ENCODE data around the gene PIGL. TPM values are rescaled to one million over a fixed set of nuclear protein-coding genes. Genes with fewer than 3 reads are reported as not detected.
A peak's percentile ranks its signal among the peaks of the same experiment; 100 is the strongest.
"Not testable (repeated sequence)": the region's sequence is repeated elsewhere in the genome, so short reads cannot be mapped to it uniquely, and the experiment has no call there.

The PIGL gene
- total RNA-seq, 2 donors from 2014 or later = 24.7 to 25.4 TPM

- peak overlapping the region; percentile 99 for H3K27ac ChIP-seq
- H3K4me1 ChIP-seq = no peaks in the 10 kb centered on the region
- peak; percentile 72 for DNase-seq
- peak overlapping the region; percentile 85 to 97 for H3K9ac ChIP-seq (ENCODE audit: low read depth in 2 of 2, low read length in 2 of 2)
- peak overlapping the region; percentile 65 for H3K4me3 ChIP-seq
- no peaks in the 10 kb centered on the region for H3K27me3 ChIP-seq
- H3K9me3 ChIP-seq = no peaks in the 10 kb centered on the region
- no peaks in the 10 kb centered on the region for H3K36me3 ChIP-seq
- intact Hi-C loops (cut with DNase I) = loop anchor here (2.0 kb wide), 1 partner anchor 71 kb away; no protein-coding TSS in a partner anchor
- no peak for TF ChIP-seq CTCF (IDR thresholded peaks at IDR 0.05)
These were observed 1.1 kb upstream of the PIGL start for GRCh38 chr17:16215965-16216316.

GRCh38 chr17:16216341-16217001 lies 539 bp upstream of the PIGL start:
- H3K4me1 ChIP-seq, DNase-seq, H3K36me3 ChIP-seq, H3K27me3 ChIP-seq, H3K9me3 ChIP-seq: not testable (repeated sequence)
- peak overlapping the region; percentile 92 to 97 for H3K9ac ChIP-seq (ENCODE audit: low read depth in 2 of 2, low read length in 2 of 2)
- peak overlapping the region; percentile 65 for H3K4me3 ChIP-seq
- intact Hi-C loops (cut with DNase I) = loop anchor here (2.0 kb wide), 1 partner anchor 70 kb away; no protein-coding TSS in a partner anchor
- peak overlapping the region; percentile 99 for H3K27ac ChIP-seq

GRCh38 chr17:16222406-16222805 lies 5.4 kb downstream of the PIGL start:
- intact Hi-C loops (cut with DNase I) = no loop called here
- Histone ChIP-seq H3K9me3 (no peaks in the 10 kb centered on the region), H3K4me3 (no peak overlapping the region), H3K36me3 (no peaks in the 10 kb centered on the region), H3K27ac (no peak overlapping the region), H3K9ac (ENCODE audit: low read depth in 2 of 2, low read length in 2 of 2) (no peak overlapping the region), H3K4me1 (no peaks in the 10 kb centered on the region), H3K27me3 (no peaks in the 10 kb centered on the region)
- no peak for TF ChIP-seq CTCF (IDR thresholded peaks at IDR 0.05)
- no peak for DNase-seq

GRCh38 chr17:16229912-16230561 lies 13.0 kb downstream of the PIGL start:
- H3K9me3 ChIP-seq; H3K9ac ChIP-seq (ENCODE audit: low read depth in 2 of 2, low read length in 2 of 2); H3K4me3 ChIP-seq; intact Hi-C loops (cut with DNase I); H3K27ac ChIP-seq; H3K36me3 ChIP-seq; DNase-seq; H3K4me1 ChIP-seq; H3K27me3 ChIP-seq: not testable (repeated sequence)

- Histone ChIP-seq H3K4me3 (no peak overlapping the region), H3K27me3 (no peaks in the 10 kb centered on the region), H3K9ac (ENCODE audit: low read depth in 2 of 2, low read length in 2 of 2) (no peak overlapping the region), H3K4me1 (no peaks in the 10 kb centered on the region), H3K36me3 (no peaks in the 10 kb centered on the region), H3K27ac (no peak overlapping the region), H3K9me3 (no peaks in the 10 kb centered on the region)
- intact Hi-C loops (cut with DNase I) = no loop called here
- TF ChIP-seq CTCF (IDR thresholded peaks at IDR 0.05) = no peak
- DNase-seq = no peak
These were observed 15.4 kb downstream of the PIGL start for GRCh38 chr17:16232391-16232790.

GRCh38 chr17:16239931-16240330 lies 22.9 kb downstream of the PIGL start:
- no peaks in the 10 kb centered on the region for H3K4me1 ChIP-seq
- no peaks in the 10 kb centered on the region for H3K9me3 ChIP-seq
- H3K36me3 ChIP-seq = no peaks in the 10 kb centered on the region
- no peak overlapping the region for H3K4me3 ChIP-seq
- no peak overlapping the region for H3K9ac ChIP-seq (ENCODE audit: low read depth in 2 of 2, low read length in 2 of 2)
- TF ChIP-seq CTCF (IDR thresholded peaks at IDR 0.05) = no peak
- no peak for DNase-seq
- H3K27ac ChIP-seq = no peak overlapping the region
- intact Hi-C loops (cut with DNase I) = no loop called here
- no peaks in the 10 kb centered on the region for H3K27me3 ChIP-seq

Measured in colonic mucosa (tissue), 4 donors.